ENCODE measurements around the gene METTL17.
A peak's percentile ranks its signal among the peaks of the same experiment; 100 is the strongest.

METTL17 gene

GRCh38 chr14:21043387-21043973, 53.7 kb downstream of the METTL17 start:
- DNase-seq (ENCODE audit: low spot score): no peak

- peak; percentile 32 for DNase-seq (ENCODE audit: low spot score)
These were observed 54.3 kb downstream of the METTL17 start for GRCh38 chr14:21043974-21044618.
